HG02938 (cell line): Measurements from ENCODE around the gene KCNN3.
"Not testable (repeated sequence)": the region's sequence is repeated elsewhere in the genome, so short reads cannot be mapped to it uniquely, and the experiment has no call there.

Source experiments
- ATAC-seq: cut with Tn5 transposase; IDR thresholded peaks from one replicate; pipeline ENCODE4 v1.9.1; 2021; ENCODE audit warnings: mild to moderate bottlenecking, moderate library complexity; ENCODE audit not compliant: unreplicated experiment

KCNN3 gene

GRCh38 chr1:154672245-154672644 is 197.8 kb downstream of the KCNN3 start:
- ATAC-seq = not testable (repeated sequence)

GRCh38 chr1:154671412-154671811 is 198.7 kb downstream of the KCNN3 start:
- not testable (repeated sequence) for ATAC-seq

- ATAC-seq = not testable (repeated sequence)
Observed at GRCh38 chr1:154670310-154671270, 199.5 kb downstream of the KCNN3 start.

- ATAC-seq = no peak
Observed at GRCh38 chr1:154669464-154670282, 200.4 kb downstream of the KCNN3 start.

- ATAC-seq = no peak
Observed at GRCh38 chr1:154666051-154666790, 203.9 kb downstream of the KCNN3 start.

- ATAC-seq = no peak
Observed at GRCh38 chr1:154664331-154665002, 205.6 kb downstream of the KCNN3 start.

- ATAC-seq = no peak
Observed at GRCh38 chr1:154663471-154664060, 206.5 kb downstream of the KCNN3 start.

- no peak for ATAC-seq
Observed at GRCh38 chr1:154661110-154661509, 209.0 kb downstream of the KCNN3 start.

GRCh38 chr1:154659823-154660592 is 210.1 kb downstream of the KCNN3 start:
- no peak for ATAC-seq

GRCh38 chr1:154657556-154657955 is 212.5 kb downstream of the KCNN3 start:
- ATAC-seq = no peak

GRCh38 chr1:154652893-154653292 is 217.2 kb downstream of the KCNN3 start:
- no peak for ATAC-seq
